Measurements from ENCODE around the gene BCL2L12. TPM values are rescaled to one million over a fixed set of nuclear protein-coding genes. Genes with fewer than 3 reads are reported as not detected.
A peak's percentile ranks its signal among the peaks of the same experiment; 100 is the strongest.

Gene BCL2L12
- total RNA-seq, 1 experiment from 2014 or later: 145 TPM

GRCh38 chr19:49686503-49687088 is 20.9 kb downstream of the BCL2L12 start:
- Histone ChIP-seq H3K56ac (ENCODE audit: insufficient read length, low read depth, low read length) (no peak overlapping the region), H2BK20ac (ENCODE audit: low read depth, low read length, poor library complexity, severe bottlenecking) (no peak overlapping the region), H2AK5ac (ENCODE audit: insufficient read length, low read length) (no peak overlapping the region), H3K27ac (ENCODE audit: insufficient read length, low read depth, low read length) (no peak overlapping the region), H3T11ph (ENCODE audit: low read length) (no peak overlapping the region), H2AFZ (ENCODE audit: low read length) (no peak overlapping the region), H3K27me3 (ENCODE audit: insufficient read depth, low read length) (no peaks in the 10 kb centered on the region), H2BK120ac (ENCODE audit: low read depth, low read length, poor library complexity, severe bottlenecking) (no peak overlapping the region), H3K79me1 (ENCODE audit: insufficient read depth, low read depth, low read length, poor library complexity, severe bottlenecking) (peaks cover 2% of the 10 kb centered on the region), H3K9ac (ENCODE audit: extremely low read depth, insufficient read length, low read length) (no peak overlapping the region), H3K4me2 (ENCODE audit: insufficient read depth, insufficient read length, low read length) (no peak overlapping the region), H3K23ac (ENCODE audit: insufficient read length, low read depth, low read length) (no peak overlapping the region), H3K79me2 (ENCODE audit: insufficient read depth, low read length) (no peaks in the 10 kb centered on the region), H3K18ac (ENCODE audit: insufficient read length, low read depth, low read length) (no peak overlapping the region), H2BK5ac (ENCODE audit: insufficient read length, low read length) (no peak overlapping the region), H3K23me2 (ENCODE audit: insufficient read length, low read depth, low read length, poor library complexity, severe bottlenecking) (peaks cover 18% of the 10 kb centered on the region), H3K14ac (ENCODE audit: insufficient read depth, low read length) (no peak overlapping the region), H4K8ac (replicated peaks; ENCODE audit: insufficient read length, low read depth, low read length) (no peak overlapping the region), H4K91ac (ENCODE audit: insufficient read length, low read depth, low read length) (no peak overlapping the region), H2BK15ac (ENCODE audit: low read depth, low read length) (no peak overlapping the region), H4K5ac (ENCODE audit: insufficient read length, low read depth, low read length) (no peak overlapping the region), H2BK12ac (ENCODE audit: insufficient read length, low read depth, low read length) (no peak overlapping the region), H3K9me3 (ENCODE audit: control insufficient read depth, low read depth, low read length) (no peaks in the 10 kb centered on the region), H4K20me1 (ENCODE audit: control insufficient read depth, insufficient read depth, insufficient read length) (no peaks in the 10 kb centered on the region), H3K4ac (ENCODE audit: low read depth, low read length) (no peak overlapping the region), H3K4me1 (ENCODE audit: insufficient read depth, low read length) (peaks cover 10% of the 10 kb centered on the region; the same call in 1 of the 2 replicates)
- peaks cover 40 to 70% (median 55%) of the 10 kb centered on the region in 3 experiments for H3K36me3 Mint-ChIP-seq (ENCODE audit: insufficient read depth in 1 of 3, low read depth in 3 of 3)
- peaks cover 0 to 3% of the 10 kb centered on the region in 2 experiments; a peak in 2 of 5 replicates for H3K9me3 Mint-ChIP-seq
- no peak for TF ChIP-seq CTCF (conservative IDR thresholded peaks at IDR 0.05)
- peaks cover 28 to 50% of the 10 kb centered on the region in 2 experiments for H3K4me1 Mint-ChIP-seq
- H3K27me3 Mint-ChIP-seq (ENCODE audit: low read depth): no peaks in the 10 kb centered on the region; the same call in 1 of the 2 replicates
- no peak overlapping the region; a peak in 1 of 5 replicates for H3K4me3 Mint-ChIP-seq
- no peak for DNase-seq
- no CpG with 5 or more reads among the region's 27 CpGs for whole genome bisulfite sequencing (ENCODE audit: extremely low coverage, insufficient read length, low lambda C conversion rate)
- peak overlapping the region in 1 of 3 experiments; percentile 80; a peak in 2 of 7 replicates for H3K27ac Mint-ChIP-seq
